Subcutaneous adipose tissue (tissue), 4 donors: ENCODE data around the gene CCDC148. TPM values are rescaled to one million over a fixed set of nuclear protein-coding genes. Genes with fewer than 3 reads are reported as not detected.

Experiments used
- CTCF ChIP-seq: fragments of 450-650 bp; IDR thresholded peaks from one replicate; pipeline ENCODE4 v1.5.1; 2016; ENCODE audit warnings: low read depth, mild to moderate bottlenecking, control low read depth, antibody characterized with exemption, moderate library complexity
- total RNA-seq, 4 donors: library from RNA; depleted of rRNA; stranded (reverse); fragments of >200 nt; gene quantifications; one replicate each; pipeline ENCODE4 v1.1.0, GENCODE V29; 2016

The CCDC148 gene
- total RNA-seq, 4 donors from 2014 or later, result 0.51 to 2.0 (median 1.3) TPM

DNA sequence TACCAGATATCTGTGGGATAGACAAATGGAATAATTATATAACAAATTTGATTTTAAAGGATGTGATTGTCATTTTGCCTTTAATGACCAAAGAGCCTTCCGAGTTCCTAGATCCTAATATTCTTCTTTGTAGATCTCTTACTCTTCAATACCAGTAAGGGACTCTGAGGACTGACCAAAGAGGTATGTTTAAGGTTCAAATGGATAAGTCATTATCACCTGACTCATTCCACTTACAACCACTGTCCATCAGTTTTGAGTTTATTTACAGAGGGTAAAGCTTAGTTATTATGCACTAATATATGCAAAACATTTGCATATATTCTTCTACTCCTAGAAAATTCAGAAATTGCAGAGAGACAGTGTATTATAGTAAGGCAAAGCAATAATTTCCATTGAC lies 62.7 kb downstream of the CCDC148 start:
- TF ChIP-seq CTCF, result no peak

GRCh38 chr2:158392687-158393086 lies 63.9 kb downstream of the CCDC148 start:
- no peak for TF ChIP-seq CTCF

DNA sequence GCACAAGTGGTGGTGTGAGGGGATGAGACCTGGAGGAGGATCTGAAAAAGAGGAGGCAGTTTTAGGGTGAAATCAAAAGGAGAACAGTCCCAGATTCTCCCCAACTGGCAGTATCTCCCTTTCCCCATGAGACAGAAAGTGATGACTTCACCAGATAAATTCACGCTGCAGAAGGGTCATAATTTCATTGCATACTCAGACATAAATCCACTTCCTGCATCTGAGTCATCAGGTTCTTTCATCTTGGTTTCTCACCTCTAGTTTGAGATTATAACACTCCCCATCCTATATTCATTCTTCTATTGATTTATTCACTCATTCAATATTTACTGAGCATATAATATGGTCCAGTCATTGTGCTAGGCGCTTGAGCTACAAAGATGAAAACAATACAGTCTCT lies 64.7 kb downstream of the CCDC148 start:
- no peak for TF ChIP-seq CTCF

DNA sequence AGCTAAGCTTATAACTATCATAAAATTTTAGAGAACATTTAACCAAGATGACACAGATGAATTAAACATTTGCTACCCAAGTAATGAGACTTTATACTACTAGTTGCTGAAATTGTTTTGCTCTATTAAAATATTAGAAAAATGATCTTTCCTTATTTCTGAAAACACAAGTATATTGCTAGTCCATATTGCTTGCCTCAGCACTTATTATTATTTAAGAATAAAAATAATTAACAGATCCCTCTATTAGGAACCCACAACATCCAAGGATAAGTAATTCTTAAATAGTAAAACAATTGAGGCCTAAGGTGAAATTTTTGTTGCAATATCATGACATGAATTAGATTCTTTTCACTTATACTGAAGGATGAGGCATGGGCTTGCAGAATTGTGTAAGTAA lies 65.2 kb downstream of the CCDC148 start:
- no peak for TF ChIP-seq CTCF

GRCh38 chr2:158388159-158388558 lies 68.4 kb downstream of the CCDC148 start:
- no peak for TF ChIP-seq CTCF

GRCh38 chr2:158385646-158386045 lies 70.9 kb downstream of the CCDC148 start:
- no peak for TF ChIP-seq CTCF

DNA sequence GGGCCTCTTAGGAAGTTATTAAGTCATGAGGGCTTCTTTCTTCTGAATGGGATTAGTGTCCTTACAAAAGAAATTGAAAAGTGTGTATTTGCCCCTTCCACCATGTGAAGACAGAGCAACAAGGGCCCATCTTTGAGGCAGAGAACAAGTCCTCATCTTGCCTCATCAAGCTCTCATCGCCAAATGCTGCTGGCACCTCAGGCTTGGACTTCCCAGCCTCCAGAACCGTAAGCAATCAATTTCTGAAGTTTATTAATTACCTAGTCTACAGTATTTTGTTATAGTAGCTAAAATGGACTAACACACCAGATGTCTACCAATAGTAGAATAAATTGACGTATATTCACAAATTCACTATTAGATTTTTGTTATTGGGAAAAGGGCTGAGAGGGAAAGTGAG lies 74.6 kb downstream of the CCDC148 start:
- no peak for TF ChIP-seq CTCF
